ENCODE measurements around the gene STX17. TPM values are rescaled to one million over a fixed set of nuclear protein-coding genes. Genes with fewer than 3 reads are reported as not detected.

Gene STX17
- total RNA-seq, 1 experiment from 2014 or later = 24.6 TPM

- ChIA-PET POLR2A (no interaction called here), RAD21 (ENCODE audit: low non-redundant PET in 1 of 2, low total read pairs in 2 of 2, uncharacterized antibody in 2 of 2, unreplicated experiment in 2 of 2) (no interaction called here), CTCF (no interaction called here)
- Histone ChIP-seq H3K9ac (ENCODE audit: low read length) (no peak overlapping the region), H3K27me3 (ENCODE audit: insufficient read depth, low read length) (no peaks in the 10 kb centered on the region), H3K36me3 (ENCODE audit: control insufficient read depth in 1 of 2, insufficient read depth in 2 of 2, low read length in 2 of 2) (no peaks in the 10 kb centered on the region), H3K79me2 (ENCODE audit: insufficient read depth, low read length) (no peaks in the 10 kb centered on the region), H3K27ac (ENCODE audit: low read depth, low read length) (no peak overlapping the region), H3K4me1 (ENCODE audit: control insufficient read depth in 1 of 2, insufficient read depth in 2 of 2, low read length in 2 of 2) (no peaks in the 10 kb centered on the region), H3K4me2 (ENCODE audit: low read length) (no peak overlapping the region), H3K4me3 (replicated peaks in 1 of 2; ENCODE audit: low read depth in 1 of 2, low read length in 2 of 2) (no peak overlapping the region), H3K9me2 (ENCODE audit: insufficient read depth) (no peaks in the 10 kb centered on the region), H4K20me1 (ENCODE audit: insufficient read depth) (no peaks in the 10 kb centered on the region), H2AFZ (ENCODE audit: low read depth, low read length, poor library complexity, severe bottlenecking) (no peak overlapping the region), H3K9me3 (ENCODE audit: control insufficient read depth in 1 of 2, insufficient read depth in 1 of 2, low read depth in 1 of 2, low read length in 2 of 2) (no peaks in the 10 kb centered on the region)
- TF ChIP-seq POLR2AphosphoS5 (IDR thresholded peaks at IDR 0.05; ENCODE audit: low read depth, low read length) (no peak), FOSL1 (IDR thresholded peaks at IDR 0.05; ENCODE audit: low read depth) (no peak), SP1 (IDR thresholded peaks at IDR 0.05; ENCODE audit: low read depth) (no peak), EZH2phosphoT487 (IDR thresholded peaks at IDR 0.05; ENCODE audit: borderline replicate concordance) (no peak), ZNF274 (IDR thresholded peaks at IDR 0.05; ENCODE audit: low read depth, low read length) (no peak), YY1 (IDR thresholded peaks at IDR 0.05; ENCODE audit: extremely low read depth, insufficient replicate concordance, low read depth, low read length) (no peak), EZH2 (IDR thresholded peaks at IDR 0.05) (no peak)
- TF ChIP-seq, protein P1, sequence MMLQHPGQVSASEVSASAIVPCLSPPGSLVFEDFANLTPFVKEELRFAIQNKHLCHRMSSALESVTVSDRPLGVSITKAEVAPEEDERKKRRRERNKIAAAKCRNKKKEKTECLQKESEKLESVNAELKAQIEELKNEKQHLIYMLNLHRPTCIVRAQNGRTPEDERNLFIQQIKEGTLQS (IDR thresholded peaks at IDR 0.05) = no peak
- TF ChIP-seq, protein P2, sequence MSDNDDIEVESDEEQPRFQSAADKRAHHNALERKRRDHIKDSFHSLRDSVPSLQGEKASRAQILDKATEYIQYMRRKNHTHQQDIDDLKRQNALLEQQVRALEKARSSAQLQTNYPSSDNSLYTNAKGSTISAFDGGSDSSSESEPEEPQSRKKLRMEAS (IDR thresholded peaks at IDR 0.05) = no peak
- ATAC-seq (no peak), DNase-seq (ENCODE audit: low read depth, low spot score) (no peak)
- BruUV-seq (replicated peaks) = no TSS peak
- intact Hi-C loops (cut with micrococcal nuclease) = no loop called here
Measured at GRCh38 chr9:99860266-99860665, 46.2 kb upstream of the STX17 start.

GRCh38 chr9:99863955-99864354, 42.5 kb upstream of the STX17 start:
- no TSS peak for BruUV-seq (replicated peaks)
- Histone ChIP-seq H3K4me2 (ENCODE audit: low read length) (no peak overlapping the region), H3K36me3 (ENCODE audit: control insufficient read depth in 1 of 2, insufficient read depth in 2 of 2, low read length in 2 of 2) (no peaks in the 10 kb centered on the region), H3K27ac (ENCODE audit: low read depth, low read length) (no peak overlapping the region), H3K9me3 (ENCODE audit: control insufficient read depth in 1 of 2, insufficient read depth in 1 of 2, low read depth in 1 of 2, low read length in 2 of 2) (no peaks in the 10 kb centered on the region), H3K27me3 (ENCODE audit: insufficient read depth, low read length) (no peaks in the 10 kb centered on the region), H4K20me1 (ENCODE audit: insufficient read depth) (no peaks in the 10 kb centered on the region), H3K9ac (ENCODE audit: low read length) (no peak overlapping the region), H3K4me1 (ENCODE audit: control insufficient read depth in 1 of 2, insufficient read depth in 2 of 2, low read length in 2 of 2) (no peaks in the 10 kb centered on the region; a peak in 1 of 4 replicates), H3K4me3 (replicated peaks in 1 of 2; ENCODE audit: low read depth in 1 of 2, low read length in 2 of 2) (no peak overlapping the region), H2AFZ (ENCODE audit: low read depth, low read length, poor library complexity, severe bottlenecking) (no peak overlapping the region), H3K79me2 (ENCODE audit: insufficient read depth, low read length) (no peaks in the 10 kb centered on the region), H3K9me2 (ENCODE audit: insufficient read depth) (no peaks in the 10 kb centered on the region)
- intact Hi-C loops (cut with micrococcal nuclease) = no loop called here
- ChIA-PET RAD21 (ENCODE audit: low non-redundant PET in 1 of 2, low total read pairs in 2 of 2, uncharacterized antibody in 2 of 2, unreplicated experiment in 2 of 2) (no interaction called here), CTCF (no interaction called here), POLR2A (no interaction called here)
- DNase-seq (ENCODE audit: low read depth, low spot score) (no peak), ATAC-seq (no peak)
- no peak for TF ChIP-seq FOSL1 (IDR thresholded peaks at IDR 0.05; ENCODE audit: low read depth)
- no peak for TF ChIP-seq SP1 (IDR thresholded peaks at IDR 0.05; ENCODE audit: low read depth)
- TF ChIP-seq RAD21 (IDR thresholded peaks at IDR 0.05; ENCODE audit: low read depth) = no peak
- TF ChIP-seq ZBTB33 (IDR thresholded peaks at IDR 0.05; ENCODE audit: extremely low read depth, insufficient replicate concordance, low read length) = no peak
- no peak for TF ChIP-seq SRF (IDR thresholded peaks at IDR 0.05; ENCODE audit: low read depth)
- TF ChIP-seq EZH2phosphoT487 (IDR thresholded peaks at IDR 0.05; ENCODE audit: borderline replicate concordance) = no peak
- no peak for TF ChIP-seq TCF7L2 (IDR thresholded peaks at IDR 0.05; ENCODE audit: borderline replicate concordance, extremely low read depth, insufficient read depth, insufficient read length)
- no peak for TF ChIP-seq POLR2A (IDR thresholded peaks at IDR 0.05; ENCODE audit: borderline replicate concordance, extremely low read depth, insufficient read depth, insufficient read length)
- TF ChIP-seq, protein P1 (IDR thresholded peaks at IDR 0.05) = no peak
- TF ChIP-seq POLR2AphosphoS5 (IDR thresholded peaks at IDR 0.05; ENCODE audit: low read depth, low read length) = no peak
- TF ChIP-seq, protein P2 (IDR thresholded peaks at IDR 0.05) = no peak
- no peak for TF ChIP-seq CTCF (IDR thresholded peaks at IDR 0.05 in 2 of 3, conservative IDR thresholded peaks at IDR 0.05 in 1 of 3; ENCODE audit: borderline replicate concordance in 1 of 3, insufficient read depth in 1 of 3, low read depth in 2 of 3, low read length in 2 of 3)
